Heart left ventricle (tissue), 13 donors: Measurements from ENCODE around the gene CXCL17.

Experiments
- CTCF ChIP-seq, 12 donors: fragments of 200-600 bp; sonication (generic) in 4 of 12; IDR thresholded peaks; one replicate each; pipeline versions ENCODE4 v1.5.0 to v1.8.0; 2018 to 2022; ENCODE audit warnings: antibody characterized with exemption in 12 of 12, mild to moderate bottlenecking in 5 of 12
- POLR2A ChIP-seq, 2 donors: fragments of 450-650 bp; IDR thresholded peaks; one replicate each; pipeline ENCODE4 v1.6.1; 2017; ENCODE audit warnings: antibody characterized with exemption in 2 of 2, mild to moderate bottlenecking in 2 of 2, moderate library complexity in 2 of 2
- donor health status: ischemic (EF 13 %, LVEDD 7.1; RV severe dilation, severe dysfunction).
- donor health status: DM: no; HTN: yes; CAD: no.
- donor health status: DM: no; HTN: no; CAD: no.
- donor health status: ischemic (EF 25% LVEDD 6.9; RV normal size, moderate dysfunction).
- donor health status: ischemic (EF 25% LVEDD 5.7; RV mildly dilated, moderate dysfunction).
- donor health status: ischemic (EF 35%, LVEDD 5.7; RV mildly dilated, moderate dysfunction).
- donor health status: nonischemic (EF 11% LVEDD 7.7; RV severe dilation, severe dysfunction).
- donor health status: DM: yes; HTN: yes; CAD: no.
- donor health status: PGD.
- donor health status: ischemic (EF 29% LVEDD 5.4; RV normal size, mild dysfunction).
- donor health status: nonischemic (EF 23%, LVEDD 6.1; RV moderate dilation, normal function).

- TF ChIP-seq CTCF (IDR thresholded peaks at IDR 0.05) (no peak), POLR2A (IDR thresholded peaks at IDR 0.05) (no peak)
These were observed 40.2 kb downstream of the CXCL17 start for GRCh38 chr19:42402376-42403116.
